Liver (tissue), 3 donors: ENCODE measurements around the gene COBL.

Source experiments
- ATF3 ChIP-seq: IDR thresholded peaks from 2 replicates; pipeline ENCODE4 v1.6.1; 2016; ENCODE audit warnings: antibody characterized with exemption
- CTCF ChIP-seq: fragments of 150-350 bp; IDR thresholded peaks from 2 replicates; pipeline ENCODE4 v1.5.1; 2017; ENCODE audit warnings: improper control_type of control experiment, low read depth, low read length; ENCODE audit not compliant: missing input control
- EGR1 ChIP-seq, 2 donors: IDR thresholded peaks; 2 replicates each; pipeline ENCODE4 v1.6.1; 2016 to 2018; ENCODE audit warnings: antibody characterized with exemption in 2 of 2, low read depth in 2 of 2
- GABPA ChIP-seq, 2 donors: IDR thresholded peaks in 1 of 2; conservative IDR thresholded peaks in 1 of 2; 2 replicates each; pipeline ENCODE4 v1.6.1; 2016; ENCODE audit warnings: antibody characterized with exemption in 2 of 2, mild to moderate bottlenecking in 1 of 2, moderate library complexity in 1 of 2
- HNF4G ChIP-seq: IDR thresholded peaks from 2 replicates; pipeline ENCODE4 v1.6.1; 2016; ENCODE audit warnings: antibody characterized with exemption
- JUND ChIP-seq, 2 donors: IDR thresholded peaks; 2 replicates each; pipeline ENCODE4 v1.6.1; 2016; ENCODE audit warnings: antibody characterized with exemption in 2 of 2
- MAX ChIP-seq: IDR thresholded peaks from 2 replicates; pipeline ENCODE4 v1.6.1; 2016; ENCODE audit warnings: antibody characterized with exemption
- NR2F2 ChIP-seq: IDR thresholded peaks from 2 replicates; pipeline ENCODE4 v1.6.1; 2016; ENCODE audit warnings: antibody characterized with exemption
- RAD21 ChIP-seq, 2 donors: IDR thresholded peaks; 2 replicates each; pipeline ENCODE4 v1.6.1; 2016; ENCODE audit warnings: antibody characterized with exemption in 2 of 2, mild to moderate bottlenecking in 2 of 2
- REST ChIP-seq: IDR thresholded peaks from 2 replicates; pipeline ENCODE4 v1.6.1; 2016; ENCODE audit warnings: antibody characterized with exemption, mild to moderate bottlenecking
- RXRA ChIP-seq, 2 donors: IDR thresholded peaks; 2 replicates each; pipeline ENCODE4 v1.6.1; 2017 to 2018; ENCODE audit warnings: antibody characterized with exemption in 2 of 2, mild to moderate bottlenecking in 1 of 2
- TAF1 ChIP-seq: conservative IDR thresholded peaks from 2 replicates; pipeline ENCODE4 v1.6.1; 2016; ENCODE audit warnings: antibody characterized with exemption, mild to moderate bottlenecking
- ZBTB33 ChIP-seq: IDR thresholded peaks from 2 replicates; pipeline ENCODE4 v1.6.1; 2016; ENCODE audit warnings: antibody characterized with exemption
- donor health status: healthy.
- donor health status: healthy.

- TF ChIP-seq JUND (IDR thresholded peaks at IDR 0.05) (no peak), CTCF (peak; percentile 29), MAX (no peak), ATF3 (no peak), NR2F2 (no peak), TAF1 (no peak), REST (no peak), RXRA (IDR thresholded peaks at IDR 0.05) (no peak), EGR1 (IDR thresholded peaks at IDR 0.05; ENCODE audit: low read depth in 2 of 2) (no peak), GABPA (IDR thresholded peaks at IDR 0.05 in 1 of 2, conservative IDR thresholded peaks at IDR 0.05 in 1 of 2) (no peak), RAD21 (IDR thresholded peaks at IDR 0.05) (peak; percentile 72), HNF4G (no peak), ZBTB33 (no peak)
These were observed 175.1 kb downstream of the COBL start for GRCh38 chr7:51141451-51142003.
